OCI-M1 (cell line): ENCODE data around the gene PPP1R37.

Experiments used
- DNase-seq: peaks from one replicate; lab custom pipeline; 2025; lab: John Stamatoyannopoulos, UW

Gene PPP1R37

GRCh38 chr19:45153339-45154063, 60.5 kb downstream of the PPP1R37 start:
- DNase-seq: peak; percentile 54

GRCh38 chr19:45154064-45154827, 61.3 kb downstream of the PPP1R37 start:
- peak; percentile 93 for DNase-seq

DNA sequence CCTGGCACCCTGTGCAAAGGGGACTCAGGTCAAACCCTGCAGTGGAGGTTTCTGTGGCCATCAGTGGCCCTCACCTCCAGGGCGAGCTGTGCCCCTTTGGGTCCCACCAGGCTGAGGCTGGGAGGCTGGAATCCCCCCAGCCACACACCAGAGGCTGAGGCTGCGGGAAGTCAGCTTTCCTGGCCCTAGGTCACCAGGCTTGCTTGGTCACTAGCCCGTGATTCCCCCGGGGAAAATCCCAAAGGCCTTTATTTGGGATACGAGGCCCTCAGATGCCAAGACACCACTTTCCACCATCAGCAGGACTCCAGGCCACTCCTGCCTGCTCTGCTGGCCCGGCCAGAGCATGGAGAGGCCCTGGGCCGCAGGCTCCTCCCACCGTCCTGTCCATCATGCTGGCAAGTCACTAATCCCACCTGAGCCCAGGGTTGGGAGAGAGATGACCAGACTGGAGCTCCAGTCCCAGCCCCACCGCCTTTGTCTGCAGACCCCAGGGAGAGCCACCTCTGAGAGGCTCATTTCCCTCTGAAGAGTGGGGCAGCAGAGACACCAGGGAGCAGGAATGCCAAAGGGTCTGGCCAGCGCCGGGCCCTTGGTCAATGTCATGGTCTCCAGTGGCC, 63.1 kb downstream of the PPP1R37 start:
- no peak for DNase-seq

GRCh38 chr19:45156751-45157150, 63.8 kb downstream of the PPP1R37 start:
- no peak for DNase-seq

- DNase-seq: no peak
Observed at GRCh38 chr19:45158503-45159209, 65.7 kb downstream of the PPP1R37 start.

DNA sequence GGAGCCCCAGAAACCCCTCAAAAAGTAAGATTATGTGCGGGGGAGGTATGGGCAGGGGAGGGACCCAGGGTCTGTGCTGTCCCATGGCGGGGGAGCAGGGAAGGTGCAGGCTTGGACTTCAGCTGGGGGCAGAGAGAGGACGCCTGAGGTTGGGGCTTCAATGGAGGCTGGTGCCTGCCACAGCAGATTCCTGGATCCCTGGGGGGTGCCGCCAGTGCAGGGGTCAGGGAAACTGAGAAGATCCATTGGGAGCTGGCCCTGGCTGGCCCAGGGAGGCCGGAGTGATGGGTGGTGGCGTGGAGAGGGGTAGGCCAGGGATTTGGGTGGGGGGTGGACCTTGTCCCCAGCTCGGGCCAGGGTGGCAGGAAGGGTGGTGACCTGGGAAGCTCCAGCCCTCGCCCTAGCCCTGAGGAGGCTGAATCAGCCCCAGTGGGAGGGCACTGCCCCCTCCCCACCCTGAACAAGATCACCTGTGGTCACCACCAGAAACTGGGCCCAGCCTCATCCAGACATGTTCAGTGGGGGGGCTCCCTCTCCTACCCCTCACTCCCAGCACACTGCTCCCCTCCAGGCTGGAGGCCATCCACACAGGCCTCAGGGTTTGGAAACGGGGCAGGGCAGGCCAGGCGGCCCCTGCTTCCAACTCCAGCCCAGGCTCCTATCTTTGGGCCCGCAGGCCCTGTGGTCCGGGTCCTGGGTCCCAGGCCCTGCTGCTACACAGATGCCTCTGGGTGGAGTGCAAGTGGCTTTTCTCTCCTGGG, 66.4 kb downstream of the PPP1R37 start:
- DNase-seq: no peak

DNA sequence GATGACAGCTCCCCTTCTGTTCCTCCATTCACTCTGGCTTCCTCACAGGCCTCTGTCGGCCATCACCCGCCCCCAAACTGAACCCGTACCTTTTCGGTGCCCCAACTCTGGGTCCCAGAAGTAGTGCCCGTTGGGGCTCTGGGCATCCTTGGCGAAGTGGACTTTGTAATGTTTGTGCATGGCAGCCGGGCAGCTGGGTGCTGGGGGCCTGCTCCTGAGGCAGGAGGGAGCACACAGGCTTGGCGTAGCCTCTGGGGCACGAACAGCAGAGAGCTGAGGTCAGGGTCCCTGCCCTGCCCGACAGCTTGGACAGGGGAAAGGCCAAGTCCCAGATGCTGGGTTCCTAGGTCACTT, 67.0 kb downstream of the PPP1R37 start:
- no peak for DNase-seq

- DNase-seq: no peak
Observed at GRCh38 chr19:45160870-45161737, 68.1 kb downstream of the PPP1R37 start, which contains the start of gene NKPD1. Gene NKPD1, minus strand, starts transcription at chr19:45160982. Its CDS starts 832 bp downstream, at chr19:45160150.

- peak; percentile 57 for DNase-seq
Observed at GRCh38 chr19:45161738-45162607, 69.0 kb downstream of the PPP1R37 start.

DNA sequence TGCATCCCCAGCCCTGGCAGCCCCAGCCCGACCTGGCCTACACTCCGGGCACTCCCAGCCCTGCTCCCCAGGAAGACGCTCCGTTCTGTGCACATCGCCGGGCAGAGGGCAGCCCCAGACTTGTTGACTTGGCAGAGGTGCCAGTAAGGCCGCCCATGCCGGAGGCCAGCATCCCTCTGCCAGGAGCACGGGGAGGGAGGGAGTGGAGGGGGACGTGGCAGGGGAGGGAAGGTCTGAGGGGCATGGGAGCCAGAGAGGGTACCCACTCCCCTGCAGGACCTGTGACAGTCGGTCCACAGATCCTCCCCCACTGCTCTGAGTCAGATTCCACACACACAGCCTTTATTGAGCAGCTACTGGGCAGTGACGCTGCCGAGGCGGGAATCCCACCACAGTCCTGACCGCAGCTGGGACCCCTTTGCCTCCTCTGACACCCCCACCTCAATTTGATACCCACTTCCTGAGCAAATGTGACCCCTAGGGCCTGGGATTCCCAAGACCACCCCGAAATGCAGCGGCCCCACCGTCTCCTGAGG, 69.7 kb downstream of the PPP1R37 start:
- DNase-seq: no peak

DNA sequence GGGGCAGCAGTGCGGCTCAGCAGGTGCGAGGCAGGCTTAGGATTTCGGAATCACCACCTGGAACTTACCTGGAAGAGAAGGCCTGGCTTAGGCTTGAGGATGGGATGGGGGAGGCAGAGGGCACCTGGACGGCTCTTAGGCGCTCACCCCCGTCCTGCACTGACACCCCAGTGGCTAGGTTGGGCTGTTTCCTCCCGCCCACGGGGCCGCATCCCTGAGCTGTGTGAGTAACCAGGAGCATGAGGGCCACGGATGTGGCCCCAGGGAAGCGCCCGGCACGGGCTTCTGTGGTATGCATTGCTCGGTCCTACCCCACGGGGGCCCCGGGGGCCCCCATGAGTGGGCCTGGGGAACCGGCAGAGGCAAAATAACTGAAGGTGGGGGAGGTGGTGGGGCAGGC, 70.2 kb downstream of the PPP1R37 start:
- DNase-seq: no peak

- no peak for DNase-seq
Observed at GRCh38 chr19:45163751-45164460, 70.9 kb downstream of the PPP1R37 start.

DNA sequence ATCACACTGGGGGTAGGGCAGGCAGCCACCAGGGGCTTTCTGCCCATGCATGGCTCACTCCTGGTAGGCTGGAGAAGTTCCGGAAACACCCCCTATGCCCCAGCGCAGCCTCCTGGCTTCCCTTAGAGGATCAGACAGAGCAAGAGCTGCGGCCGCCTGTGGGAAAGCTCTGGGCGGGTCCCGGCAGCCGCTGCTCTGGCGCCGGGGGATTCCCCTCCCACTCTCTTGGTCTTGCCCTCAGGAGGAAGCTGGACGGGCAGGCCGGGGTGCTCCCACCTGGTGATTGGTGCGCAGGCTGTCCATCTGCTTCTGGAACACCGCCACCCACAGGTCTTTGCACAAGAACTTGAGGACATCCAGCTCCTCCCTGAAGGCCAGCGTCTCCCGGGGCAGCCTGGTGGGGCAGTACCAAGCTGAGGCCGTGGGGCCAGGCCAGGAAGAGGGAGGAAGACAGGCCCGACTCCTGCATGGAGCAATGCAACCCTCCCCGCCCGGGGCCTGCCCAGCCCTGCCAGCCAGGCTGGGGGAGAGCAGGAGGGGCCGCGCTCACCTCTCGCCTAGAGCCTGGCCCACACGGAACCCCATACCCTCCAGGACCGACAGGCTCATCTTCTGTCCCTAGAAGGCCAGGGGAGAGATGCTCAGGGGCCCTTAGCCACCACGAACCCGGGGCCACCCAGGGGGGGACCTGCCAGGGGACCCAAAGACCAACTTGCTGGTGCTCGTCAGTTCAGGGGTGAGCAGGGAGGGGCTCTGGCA, 71.8 kb downstream of the PPP1R37 start:
- DNase-seq: peak; percentile 77

DNA sequence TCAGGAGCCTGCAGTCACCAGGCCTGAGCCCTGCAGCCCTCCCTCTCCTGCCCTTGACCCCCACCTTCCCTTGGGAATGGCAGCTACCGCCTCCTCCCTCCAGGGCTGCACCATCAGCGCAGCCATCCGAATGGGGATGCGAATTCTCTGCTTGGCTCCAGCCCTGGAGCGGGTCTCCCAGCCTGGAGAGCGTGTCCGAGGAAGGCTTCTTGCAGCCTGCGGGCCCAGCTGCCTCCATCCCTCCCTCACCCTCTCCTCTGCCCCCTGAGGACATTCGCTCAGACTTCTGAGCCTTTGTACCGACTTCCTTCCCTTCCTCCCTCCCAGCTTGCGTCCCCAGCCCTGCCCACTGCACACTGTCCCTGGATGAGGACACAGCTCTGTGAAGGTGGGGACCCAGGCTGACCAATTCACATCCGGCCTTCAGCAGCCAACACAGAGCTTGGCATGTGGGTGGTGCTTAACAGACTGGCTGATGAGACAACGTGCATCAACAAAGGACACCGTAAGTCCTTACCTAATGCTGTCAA, 73.8 kb downstream of the PPP1R37 start:
- no peak for DNase-seq

DNA sequence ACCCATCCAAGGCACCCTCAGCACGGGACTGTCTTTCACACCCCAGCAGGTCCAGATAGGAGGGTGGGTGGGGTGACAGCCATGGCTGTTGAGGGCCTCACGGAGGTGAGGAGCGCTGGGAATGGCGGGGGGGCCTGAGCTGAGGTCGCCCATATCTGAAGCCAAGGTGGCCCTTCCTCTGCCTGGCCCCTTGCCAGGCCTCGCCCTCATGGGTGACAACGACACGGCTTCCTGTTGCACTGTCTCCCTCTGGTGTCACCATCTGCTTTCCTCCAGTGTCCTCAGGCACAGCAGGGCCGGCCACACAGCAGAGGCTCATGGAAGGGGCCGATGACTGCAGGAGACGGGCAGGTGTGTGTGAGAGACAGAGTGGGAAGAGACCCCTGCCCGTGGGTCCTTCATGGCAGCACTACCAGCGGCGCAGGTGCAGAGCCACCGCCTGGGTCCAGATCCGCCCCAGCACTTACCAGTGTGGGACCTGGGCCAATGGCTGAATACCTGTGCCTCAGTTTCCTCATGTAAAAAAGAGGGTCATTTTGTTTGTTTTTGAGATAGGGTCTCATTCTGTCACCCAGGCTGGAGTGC, 75.9 kb downstream of the PPP1R37 start:
- DNase-seq: peak; percentile 49

GRCh38 chr19:45169602-45170001, 76.6 kb downstream of the PPP1R37 start:
- DNase-seq: no peak
